ENCODE data around the gene ARMH1.
A peak's percentile ranks its signal among the peaks of the same experiment; 100 is the strongest.
"Not testable (repeated sequence)": the region's sequence is repeated elsewhere in the genome, so short reads cannot be mapped to it uniquely, and the experiment has no call there.

ARMH1 gene

DNA sequence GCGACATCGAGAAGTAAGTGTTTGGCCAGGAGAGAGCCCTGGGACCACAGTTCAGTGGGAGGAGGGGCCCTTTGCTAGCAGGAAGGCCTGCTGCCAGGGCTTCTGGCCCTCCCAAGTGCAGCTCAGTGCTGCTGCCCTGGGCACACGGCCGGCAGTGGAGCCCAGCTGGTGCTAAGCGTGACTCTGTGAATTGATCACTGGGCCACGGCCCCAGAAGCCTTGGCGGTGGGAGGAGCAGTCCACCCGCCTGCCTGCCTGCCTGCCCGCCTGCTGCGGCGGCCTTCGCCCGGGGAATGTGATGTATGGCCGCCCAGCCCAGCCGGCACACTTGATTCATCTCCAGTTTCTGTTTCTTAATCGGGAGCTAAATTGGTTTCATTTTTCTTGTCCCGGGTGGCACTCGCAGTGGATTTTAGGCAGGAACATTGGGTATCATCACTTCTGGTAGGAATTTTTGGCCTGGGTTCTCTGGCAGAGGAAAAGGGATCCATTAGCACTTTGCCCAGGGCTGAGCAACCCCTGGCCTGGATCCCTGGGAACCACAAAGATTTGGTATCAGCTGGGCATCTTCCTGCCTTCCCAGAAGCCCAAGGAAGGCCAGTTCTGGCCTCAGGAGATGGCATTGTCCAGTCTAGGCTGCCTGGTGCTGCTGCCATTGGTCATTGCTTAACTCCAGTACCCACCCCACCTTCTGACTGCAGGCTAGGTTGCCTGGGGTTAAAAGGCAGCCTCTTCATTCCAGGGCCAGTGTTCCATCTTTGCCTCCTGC, 28.9 kb upstream of the ARMH1 start:
- no peak for DNase-seq

DNA sequence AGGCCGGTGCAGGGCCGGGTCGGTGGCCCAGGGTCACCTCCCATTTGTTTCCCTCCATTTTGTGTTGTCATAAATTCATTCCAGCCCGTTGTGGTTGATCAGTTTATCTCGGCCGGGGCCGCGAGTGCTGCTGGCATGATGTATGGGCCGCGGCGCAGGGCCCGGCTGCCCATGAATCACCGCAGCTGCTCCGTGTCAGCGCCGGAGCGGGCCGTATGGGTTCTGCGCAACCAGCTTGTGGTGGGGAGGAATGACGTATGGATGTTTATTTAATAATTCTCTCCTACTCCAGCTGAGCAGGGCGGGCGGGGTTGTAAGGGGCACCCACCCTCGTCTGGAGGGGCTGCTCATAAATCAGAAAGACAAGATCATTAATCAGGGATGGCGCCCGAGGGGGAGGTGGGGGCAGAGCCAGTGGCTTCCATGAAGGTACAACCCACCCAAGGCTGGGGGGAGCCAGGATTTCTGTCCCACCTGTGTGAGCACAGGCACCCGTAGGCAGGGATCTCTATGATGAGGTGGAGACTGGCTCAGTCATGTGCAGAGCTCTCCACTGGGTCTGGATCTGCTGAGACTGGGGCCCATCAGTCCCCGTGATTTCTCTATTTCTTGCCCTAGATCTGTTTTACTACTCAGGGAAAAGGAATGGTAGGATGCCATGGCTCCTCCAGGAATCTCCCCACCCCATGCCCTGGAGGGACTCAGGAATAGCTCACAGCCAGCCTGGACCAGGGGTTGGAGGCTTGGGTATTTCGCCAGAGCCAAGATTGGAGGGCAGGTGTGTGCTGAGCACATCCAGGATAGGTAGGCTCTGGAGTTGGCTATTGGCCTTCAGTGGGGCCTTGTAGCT, 28.0 kb upstream of the ARMH1 start:
- no peak for DNase-seq

DNA sequence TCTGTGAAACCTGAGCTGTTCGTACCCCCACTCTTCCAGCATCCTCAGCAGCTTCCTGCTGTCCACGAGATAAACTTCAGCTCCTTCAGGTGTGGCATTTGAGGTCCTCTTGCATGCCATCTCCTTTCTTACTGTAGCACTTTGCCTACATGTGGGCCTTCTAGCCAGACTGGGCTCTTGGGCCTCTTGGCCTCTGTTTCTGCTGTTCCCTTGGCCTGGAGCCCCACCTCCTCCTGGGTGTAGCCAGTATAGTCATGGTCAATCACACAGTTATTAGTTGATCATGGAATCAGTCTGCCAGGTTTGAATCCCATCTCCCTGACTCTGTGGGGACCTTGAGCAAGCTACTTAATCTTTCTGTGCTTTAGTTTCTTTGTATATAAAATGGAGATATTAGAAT, 26.6 kb upstream of the ARMH1 start:
- DNase-seq = no peak

DNA sequence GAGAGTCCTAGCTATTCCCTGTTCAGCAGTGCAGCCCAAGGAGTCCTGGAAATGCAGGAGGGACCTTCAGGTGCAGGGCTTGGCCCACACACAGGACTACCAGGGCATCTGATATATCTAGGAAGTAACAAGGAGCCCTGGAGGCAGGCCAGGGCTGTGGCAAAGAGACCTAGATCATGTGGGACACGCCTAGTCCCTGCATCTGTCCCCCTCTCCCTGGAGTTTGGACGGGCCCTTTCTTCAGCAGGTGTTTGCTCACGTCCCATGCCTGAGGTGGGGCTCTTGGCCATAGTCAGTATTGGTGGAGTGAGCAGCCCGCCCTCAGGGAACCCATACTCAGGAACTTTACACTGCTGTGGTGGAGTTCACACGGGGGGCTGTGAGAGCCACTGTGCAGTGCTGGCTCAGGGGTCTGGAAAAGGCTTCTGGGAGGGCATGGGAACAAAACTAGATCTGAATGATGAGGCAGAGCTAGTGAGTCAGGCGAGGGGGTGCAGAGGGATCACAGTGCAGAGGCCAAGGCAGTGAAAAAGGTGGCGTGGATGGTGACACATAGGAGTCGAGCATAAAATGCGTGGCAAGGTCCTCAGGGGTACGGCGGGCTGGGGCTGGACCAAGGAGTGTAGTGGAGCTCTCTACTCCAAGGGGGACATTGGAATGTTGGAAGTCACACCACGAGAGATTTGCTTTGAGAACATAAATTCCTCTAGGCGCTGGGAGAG, 25.8 kb upstream of the ARMH1 start:
- DNase-seq = no peak

DNA sequence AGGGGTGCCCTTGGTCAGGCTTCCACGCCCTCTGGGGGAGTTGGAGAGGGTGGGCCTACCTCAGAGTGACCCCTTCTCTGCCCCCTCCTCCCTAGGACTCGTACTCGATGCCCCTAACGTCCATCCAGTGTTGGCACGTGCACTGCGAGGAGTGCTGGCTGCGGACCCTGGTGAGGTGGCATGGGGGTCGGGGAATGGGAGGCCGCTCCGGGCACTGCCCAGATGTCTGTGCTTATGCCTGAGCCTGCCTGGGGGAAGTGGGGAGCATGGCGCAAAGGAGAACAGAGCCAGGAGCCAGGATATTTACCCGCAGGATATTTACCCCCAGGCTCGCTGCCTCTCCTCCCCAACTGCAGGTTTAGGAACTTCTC, 24.7 kb upstream of the ARMH1 start:
- DNase-seq = no peak

DNA sequence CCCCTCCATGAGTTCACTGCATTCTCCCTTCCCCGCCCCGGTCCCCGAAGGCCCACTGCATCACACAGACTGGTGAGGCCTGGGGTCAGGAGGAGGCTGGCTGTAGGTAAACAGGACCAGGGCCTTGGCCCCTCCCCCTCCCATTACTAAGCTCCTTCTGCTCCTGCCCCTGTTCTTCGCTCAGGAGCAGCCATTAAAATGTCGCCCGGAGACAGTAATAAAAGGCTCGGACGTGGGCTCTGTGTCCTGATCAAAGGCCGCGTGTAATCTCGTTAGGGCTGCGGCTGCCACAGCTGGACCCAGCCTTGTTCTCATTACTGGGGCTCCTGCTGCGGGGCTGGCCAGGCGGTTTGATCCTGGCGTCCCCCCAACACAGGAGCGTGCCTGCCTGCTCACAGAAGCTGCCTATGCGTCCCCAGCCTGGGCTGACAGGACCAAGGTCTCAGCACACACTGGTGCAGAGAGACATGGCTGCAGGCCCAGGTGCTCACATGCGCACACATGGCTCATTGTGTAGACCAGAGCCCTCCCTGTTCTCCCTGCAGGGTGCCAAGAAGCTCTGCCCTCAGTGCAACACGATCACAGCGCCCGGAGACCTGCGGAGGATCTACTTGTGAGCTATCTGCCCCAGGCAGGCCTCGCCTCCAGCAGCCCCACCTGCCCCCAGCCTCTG, 24.2 kb upstream of the ARMH1 start:
- no peak for DNase-seq

DNA sequence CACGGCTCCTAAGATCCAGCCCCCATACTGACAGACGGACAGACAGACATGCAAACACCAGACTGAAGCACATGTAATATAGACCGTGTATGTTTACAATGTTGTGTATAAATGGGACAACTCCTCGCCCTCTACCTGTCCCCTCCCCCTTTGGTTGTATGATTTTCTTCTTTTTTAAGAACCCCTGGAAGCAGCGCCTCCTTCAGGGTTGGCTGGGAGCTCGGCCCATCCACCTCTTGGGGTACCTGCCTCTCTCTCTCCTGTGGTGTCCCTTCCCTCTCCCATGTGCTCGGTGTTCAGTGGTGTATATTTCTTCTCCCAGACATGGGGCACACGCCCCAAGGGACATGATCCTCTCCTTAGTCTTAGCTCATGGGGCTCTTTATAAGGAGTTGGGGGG, 23.4 kb upstream of the ARMH1 start:
- DNase-seq = no peak

DNA sequence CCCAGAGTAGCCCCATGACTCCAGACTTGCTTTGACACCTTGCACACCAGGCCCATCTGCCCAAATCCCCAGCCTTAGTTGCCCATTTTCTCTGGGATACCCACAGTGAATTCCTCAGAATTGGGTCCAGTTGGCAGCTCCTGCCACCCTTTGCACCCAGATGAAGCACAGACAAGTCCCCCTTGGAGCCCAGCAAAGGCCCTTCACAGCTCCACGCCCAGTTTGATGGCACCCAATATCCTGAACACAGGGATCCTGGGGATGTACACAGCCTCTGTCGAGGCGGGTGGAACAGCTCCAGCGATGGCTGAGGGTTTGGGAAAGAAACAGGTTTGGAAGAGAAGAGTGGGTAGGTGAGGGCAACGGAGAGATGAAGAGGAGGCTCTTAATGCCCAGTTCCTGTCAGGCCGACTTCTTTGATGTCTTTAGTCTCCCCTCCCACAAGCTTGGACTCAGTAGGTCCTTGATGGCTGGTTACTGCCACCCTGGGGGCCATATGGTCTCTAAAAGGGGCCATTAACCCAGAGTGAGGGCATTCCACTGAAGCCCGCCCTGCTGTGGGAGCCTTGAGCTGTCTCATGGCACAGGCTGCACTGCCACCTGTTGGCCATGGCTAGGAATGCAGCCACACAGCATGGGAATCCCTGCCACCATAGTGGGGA, 21.9 kb upstream of the ARMH1 start:
- DNase-seq = peak; percentile 80

DNA sequence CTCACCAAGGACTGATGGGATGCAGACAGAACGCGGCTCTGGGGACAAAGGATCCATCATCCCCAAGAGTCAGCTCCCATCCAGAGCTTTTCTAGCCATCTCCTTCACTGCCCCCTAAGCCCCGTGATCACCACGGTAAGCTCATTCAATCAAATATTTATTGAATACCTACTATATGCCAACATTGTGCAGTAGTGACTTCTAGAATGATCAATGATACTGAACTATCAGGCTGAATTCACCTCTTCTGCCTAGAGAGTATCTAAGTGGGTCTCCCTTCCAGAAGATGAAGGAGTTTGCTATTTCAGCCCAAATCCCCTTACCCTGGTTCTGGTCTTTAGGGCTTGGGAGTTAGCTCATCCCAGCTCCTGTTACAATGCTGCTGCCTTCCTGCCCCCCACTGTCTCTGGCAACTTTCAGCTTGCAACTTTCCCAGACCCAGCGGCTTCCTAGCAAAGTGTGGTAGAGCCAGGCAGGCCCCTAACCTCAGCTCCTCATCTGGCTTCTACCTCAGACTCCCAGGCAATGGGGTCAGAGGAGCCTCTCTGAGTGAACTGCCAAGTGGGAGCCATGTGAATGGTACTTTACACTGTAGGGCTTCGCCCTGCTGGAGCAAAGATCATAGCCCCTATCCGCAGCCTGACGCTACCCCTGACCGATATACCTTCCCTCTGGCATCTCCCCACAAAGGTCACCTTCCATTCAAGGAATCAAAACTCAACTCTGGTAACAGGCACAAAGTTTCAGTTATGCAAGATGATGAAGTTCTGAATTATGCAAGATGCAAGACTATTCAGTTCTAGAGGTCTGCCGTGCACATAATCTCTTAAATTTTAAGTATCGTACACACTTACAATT, 21.2 kb upstream of the ARMH1 start:
- no peak for DNase-seq

DNA sequence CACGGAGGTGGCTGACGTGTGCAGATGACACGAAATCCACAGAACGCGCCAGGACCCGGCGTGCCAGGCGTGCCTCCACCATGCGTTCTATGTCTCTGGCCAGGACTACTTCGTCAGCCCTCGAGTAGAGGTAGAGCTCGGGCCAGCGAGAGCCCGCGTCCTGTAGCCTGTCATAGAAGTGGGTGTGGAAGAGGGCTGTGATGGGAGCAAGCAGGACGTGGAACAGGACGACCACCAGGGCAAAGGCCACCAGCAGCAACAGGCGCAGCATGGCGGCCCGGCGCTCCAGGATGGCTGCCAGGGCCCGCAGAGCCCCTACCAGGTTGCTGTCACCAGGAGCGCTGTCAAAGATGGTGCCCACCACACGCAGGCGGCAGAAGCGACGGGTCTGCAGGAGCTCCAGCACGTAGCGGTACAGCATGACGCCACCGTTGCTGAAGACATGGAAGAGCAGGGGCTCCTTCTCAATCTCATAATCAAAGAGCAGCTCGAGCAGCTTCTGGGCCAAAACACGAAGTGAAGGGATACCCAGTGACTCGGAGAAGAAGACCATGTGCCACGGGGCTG, 19.8 kb upstream of the ARMH1 start:
- DNase-seq = no peak

DNA sequence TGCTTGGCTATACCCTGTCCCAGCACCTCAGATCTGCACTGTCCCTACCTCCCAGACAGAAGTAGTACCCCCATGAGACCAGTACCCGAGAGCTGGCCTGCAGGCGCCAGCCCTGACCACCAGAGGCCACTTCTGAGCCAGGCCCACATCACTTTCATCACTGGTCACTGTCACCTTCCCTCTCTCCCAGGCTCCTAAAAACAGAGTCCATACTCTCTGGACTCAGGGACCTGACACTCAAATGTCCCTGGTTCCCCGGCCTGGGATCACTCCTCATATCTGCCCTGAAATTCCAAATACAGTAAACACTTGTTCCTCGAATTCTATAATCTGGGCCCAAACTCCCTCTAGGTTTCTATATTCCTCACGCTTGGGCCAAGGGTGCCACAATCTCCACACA, 18.9 kb upstream of the ARMH1 start:
- DNase-seq = no peak

DNA sequence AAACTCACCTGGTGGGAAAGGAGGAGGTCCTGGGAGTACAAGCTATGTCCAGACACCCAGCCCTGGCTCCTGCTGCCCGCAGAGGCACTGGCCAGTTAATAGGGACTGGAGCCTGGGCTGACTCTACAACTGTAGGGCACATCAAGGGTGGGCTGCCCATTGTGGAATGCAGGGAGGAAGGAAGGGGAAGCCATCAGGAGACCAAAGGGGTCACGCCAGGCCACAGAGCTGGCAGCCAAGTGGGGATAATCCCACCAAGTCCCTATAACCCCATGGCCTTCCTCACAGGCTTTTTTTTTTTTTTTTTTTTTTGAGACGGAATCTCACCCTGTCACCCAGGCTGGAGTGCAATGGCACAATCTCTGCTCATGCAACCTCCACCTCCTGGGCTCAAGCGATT, 14.9 kb upstream of the ARMH1 start:
- DNase-seq = no peak

DNA sequence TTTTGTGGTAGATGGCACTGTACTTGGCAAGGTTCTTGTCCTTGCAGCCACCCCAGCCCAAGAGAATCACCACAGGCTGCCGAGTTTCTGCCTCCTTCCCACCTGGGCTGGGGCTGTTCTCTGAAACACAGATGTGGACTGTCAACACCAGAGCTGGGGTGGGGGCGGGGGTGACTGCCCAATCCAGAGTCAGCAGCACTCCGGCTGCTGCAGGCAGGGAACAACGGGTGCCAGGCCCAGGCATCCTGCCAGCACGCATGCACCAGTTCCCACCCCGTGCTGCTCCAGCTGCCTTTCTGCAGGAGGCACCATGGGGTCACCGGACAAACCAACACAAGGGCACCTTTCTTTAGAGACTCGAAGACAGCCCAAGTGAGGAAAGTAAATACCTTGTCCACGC, 14.3 kb upstream of the ARMH1 start:
- no peak for DNase-seq

DNA sequence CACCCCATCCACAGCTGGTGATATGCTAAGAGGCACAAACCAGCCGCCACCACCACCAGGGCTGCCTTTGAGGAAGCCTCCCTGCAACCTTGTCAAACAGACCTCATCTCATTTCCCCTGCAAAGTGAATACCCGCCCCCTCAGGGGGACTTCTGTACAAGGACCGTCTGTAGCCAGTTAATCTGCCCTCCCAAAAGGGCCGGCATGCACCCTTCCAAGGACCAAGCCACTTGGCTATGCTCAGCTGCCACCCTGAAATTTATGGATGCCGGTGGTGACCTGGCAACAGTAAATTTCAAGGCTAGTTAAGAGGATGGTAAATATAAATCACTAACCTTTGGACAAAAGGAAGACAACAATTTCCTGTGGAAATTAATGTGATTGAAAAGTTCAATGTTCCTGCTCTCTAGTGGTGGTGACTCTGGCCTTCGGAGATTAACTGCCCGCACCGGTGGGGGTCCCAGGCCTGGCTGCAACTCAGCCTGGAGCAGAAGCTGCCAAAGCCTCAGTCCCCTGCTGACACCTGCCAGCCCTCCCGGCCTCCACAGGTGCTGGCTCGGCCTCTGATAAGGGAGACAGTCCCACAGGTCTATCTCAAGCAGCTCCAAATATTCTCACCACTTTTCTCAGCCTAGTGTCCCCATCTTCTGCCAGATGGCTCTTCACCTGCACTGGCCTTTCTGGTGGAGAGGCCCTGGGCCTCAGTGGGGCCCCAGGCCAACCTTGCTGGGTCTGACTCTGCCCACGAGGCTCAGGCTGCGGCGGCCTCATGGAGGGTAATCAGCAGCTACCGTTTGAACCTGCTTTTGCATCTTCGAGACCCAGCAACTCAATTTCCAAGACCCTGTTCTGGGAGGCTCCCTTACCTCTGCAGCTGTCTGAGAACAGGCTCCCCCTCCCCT, 12.5 kb upstream of the ARMH1 start:
- no peak for DNase-seq

DNA sequence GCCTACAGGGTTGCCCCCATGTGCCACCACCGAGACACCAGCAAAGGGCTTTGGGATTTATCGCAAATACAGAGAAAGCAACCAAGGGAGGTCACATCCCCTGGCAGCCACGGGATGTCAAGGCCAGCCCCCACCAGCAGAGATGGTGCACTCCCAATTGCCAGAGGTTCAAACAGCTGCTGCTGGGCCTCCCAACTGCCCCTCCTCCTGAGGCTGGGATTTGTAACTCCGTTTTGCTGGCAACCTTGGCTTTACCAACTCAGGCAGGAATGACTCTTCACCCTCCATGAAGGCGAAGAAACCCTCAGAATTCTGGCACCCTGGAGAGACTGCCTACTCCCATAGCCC, 11.9 kb upstream of the ARMH1 start:
- no peak for DNase-seq

DNA sequence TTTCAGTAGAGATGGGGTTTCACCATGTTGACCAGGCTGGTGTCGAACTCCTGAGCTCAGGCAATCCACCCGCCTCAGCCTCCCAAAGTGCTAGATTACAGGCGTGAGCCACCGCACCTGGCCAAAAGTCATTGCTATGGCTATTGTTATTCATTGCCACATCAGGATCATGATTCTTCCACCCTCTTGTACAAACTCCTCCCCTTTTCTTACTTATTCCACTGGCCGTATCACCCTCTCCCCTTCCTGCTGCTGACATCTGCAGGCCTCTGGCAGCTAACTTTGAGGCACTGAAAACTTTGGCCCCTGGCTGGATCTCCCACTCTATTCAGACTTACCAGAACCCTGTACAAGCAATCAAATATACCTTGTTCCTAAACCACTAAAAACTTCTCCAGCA, 11.1 kb upstream of the ARMH1 start:
- DNase-seq = no peak

DNA sequence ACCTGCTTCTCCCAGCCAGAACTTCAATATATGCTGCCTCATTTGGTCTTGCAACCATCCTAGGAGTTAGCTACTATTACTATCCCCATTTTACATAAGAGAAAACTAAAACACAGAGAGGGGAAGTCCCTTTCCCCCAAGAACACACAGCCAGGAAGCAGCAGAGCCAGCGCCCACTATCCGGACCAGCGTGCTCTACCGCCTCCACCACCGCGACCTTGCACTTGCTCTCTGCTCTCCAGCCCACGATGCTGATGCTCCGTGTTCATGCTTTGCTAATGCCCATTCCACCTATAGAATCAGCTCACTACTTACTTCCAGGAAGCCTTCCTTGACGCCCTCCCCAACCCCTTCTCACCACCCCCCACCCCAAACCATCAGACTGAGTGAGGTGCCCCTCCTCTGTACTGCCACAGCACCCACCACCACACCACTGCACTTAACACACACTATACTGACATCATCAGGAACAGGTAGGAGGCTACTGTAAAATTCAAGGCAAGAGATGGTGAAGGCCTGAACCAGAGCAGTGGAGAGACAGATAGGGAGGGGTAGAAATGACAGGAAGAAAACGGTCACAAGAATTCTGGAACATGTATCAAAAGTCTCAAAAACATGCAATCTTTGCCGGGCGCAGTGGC, 9.7 kb upstream of the ARMH1 start:
- DNase-seq = peak; percentile 51

DNA sequence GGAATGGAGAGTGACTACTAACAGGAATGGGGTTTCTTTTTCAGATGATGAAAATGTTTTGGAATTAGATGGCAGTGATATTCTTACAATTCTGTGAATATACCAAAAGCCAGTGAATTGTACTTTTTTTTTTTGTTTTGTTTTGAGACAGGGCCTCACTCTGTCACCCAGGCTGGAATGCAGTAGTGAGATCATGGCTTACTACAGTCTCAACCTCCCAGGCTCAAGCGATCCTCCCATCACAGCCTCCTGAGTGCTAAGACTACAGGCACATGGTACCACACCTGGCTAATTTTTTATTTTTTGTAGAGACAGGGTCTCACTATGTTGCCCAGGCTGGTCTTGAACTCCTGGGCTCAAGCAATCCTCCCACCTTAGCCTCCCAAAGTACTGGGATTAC, 7.8 kb upstream of the ARMH1 start:
- DNase-seq = not testable (repeated sequence)

DNA sequence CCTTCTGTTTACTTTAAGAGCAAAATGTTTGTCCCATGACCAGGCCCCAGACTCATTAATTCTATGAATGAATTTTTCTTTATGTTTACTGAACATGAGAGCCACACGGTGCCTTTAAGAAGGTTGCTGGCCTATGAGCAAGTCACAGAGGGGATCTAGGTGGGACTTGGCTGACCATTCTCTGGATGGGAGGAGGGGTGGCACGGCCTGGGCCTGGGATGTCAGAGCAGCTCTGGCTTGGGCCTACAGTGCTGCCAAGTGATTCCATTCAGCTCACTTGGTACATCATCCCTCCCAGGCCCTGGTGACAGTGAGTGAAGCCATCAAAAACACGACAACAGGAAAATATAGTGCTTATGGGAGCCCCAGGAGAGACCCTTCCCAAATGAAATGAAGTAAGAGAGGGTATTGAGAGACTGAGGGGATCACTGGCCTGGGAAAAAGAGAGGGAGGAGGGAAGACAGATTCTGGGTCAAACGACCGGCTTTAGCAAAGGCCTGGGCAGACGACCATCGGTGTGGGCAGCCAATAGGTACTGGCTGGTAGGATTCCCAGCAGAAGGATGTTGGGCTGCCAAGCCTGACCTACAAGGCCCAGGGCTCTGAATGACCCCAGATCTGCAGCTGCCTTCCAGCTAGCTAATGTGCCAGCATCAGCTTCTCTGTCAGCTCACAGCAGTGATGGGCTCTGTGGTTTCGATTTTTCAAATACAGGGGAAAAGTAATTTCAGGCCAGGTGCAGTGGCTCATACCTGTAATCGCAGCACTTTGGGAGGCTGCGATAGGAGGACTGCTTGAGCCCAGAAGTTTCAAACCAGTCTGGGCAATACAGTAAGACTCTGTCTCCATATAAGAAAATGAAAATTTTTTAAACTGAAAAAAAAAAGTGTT, 3.5 kb upstream of the ARMH1 start:
- no peak for DNase-seq

Measured in stimulated activated CD4-positive, alpha-beta T cell treated with anti-CD3 and anti-CD28 coated beads, Interleukin-4, amount 100 ng/mL, for 24 hours (primary cell).